HG03342 (cell line): Measurements from ENCODE around the gene TCF4.

Experiments used
- ATAC-seq: cut with Tn5 transposase; IDR thresholded peaks from one replicate; pipeline ENCODE4 v1.9.1; 2021; ENCODE audit warnings: mild to moderate bottlenecking, moderate library complexity; ENCODE audit not compliant: unreplicated experiment

Gene TCF4

DNA sequence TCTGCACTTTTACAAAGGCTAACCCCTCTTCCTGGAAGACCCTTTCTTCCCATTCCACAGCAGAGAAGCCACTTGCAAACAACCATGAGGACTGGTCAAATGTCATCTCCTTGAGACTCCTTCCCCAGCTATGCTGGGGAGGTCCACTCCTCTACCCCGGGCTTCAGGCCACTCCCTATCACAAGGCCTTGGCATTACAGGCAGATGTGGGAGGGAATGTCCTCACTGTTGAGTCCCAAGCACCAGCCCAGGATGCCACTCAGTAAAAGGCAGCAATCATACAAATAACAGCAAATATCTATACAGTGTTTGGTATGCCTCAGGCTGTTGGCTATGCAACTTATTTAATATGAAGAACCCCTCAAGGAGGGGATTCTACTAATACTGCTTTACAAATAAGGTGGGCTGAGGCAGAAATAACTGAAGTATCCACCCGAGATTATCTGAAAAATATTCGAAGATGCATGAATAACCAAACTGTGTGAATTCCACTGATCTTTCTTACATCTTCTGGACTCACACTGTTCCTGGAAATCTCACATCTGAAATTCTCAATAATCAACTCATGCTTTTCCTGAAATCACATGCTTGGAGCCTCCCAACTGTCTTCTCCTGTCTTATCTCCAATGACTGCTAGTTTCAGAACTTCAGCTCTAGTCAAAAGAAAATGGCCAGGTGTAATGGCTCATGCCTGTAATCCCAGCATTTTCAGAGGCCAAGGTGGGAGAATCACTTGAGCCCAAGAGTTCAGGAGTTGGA lies 226.3 kb downstream of the TCF4 start:
- no peak for ATAC-seq

DNA sequence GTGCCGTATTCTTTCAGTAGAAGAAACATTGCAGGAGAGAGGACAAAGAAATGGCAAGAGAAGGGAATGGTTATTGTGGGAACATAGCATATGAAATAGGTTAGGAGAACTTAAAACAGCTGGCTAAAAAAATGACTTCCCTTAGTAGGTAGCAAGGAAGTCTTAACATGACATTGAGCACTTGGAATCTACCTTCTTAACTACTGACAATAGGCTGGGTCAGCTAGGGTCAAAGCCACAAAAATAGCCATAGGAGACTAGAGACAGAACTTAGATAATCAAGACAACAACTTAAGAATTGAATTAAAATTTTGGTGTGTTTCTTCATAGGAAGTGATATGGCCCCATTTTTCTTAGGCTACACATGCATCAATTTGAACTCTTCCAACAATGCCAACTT lies 227.9 kb downstream of the TCF4 start:
- ATAC-seq, result no peak

DNA sequence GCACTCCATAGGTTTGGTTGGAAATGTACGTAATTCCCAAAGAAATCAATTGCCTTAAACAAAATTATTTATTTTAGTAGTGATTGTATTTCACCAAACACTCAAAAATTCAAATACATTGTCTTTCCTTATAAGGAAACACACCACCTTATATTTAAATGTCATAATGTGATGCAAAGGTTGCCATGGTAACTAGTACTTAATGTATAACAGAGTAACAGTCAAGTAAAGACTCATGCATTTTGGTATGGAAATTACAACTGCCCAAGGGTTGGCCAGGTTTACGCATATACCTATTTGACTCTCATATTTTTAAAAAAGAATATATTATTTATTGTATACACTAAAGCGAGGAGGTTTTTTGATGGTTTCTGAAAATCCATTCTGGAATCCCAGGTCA lies 231.2 kb downstream of the TCF4 start:
- ATAC-seq, result no peak

DNA sequence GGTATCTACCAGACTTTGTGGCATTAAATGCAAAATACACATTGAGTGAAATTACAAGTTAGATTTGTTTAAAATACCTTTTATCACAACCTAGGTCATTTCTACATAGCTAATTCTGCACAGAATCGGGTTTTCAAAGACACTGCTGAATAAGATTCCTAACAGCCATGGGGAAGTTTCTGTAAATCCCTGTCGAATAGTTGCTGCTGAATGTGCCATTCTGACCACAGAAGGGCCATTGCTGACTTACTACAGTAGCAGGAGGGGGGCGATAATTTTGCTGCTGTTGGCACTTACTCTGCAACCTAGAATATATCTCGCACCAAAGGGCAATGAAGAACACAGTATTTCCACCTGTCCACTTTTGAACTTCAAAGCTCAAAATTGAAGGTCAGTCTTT lies 232.8 kb downstream of the TCF4 start:
- no peak for ATAC-seq

DNA sequence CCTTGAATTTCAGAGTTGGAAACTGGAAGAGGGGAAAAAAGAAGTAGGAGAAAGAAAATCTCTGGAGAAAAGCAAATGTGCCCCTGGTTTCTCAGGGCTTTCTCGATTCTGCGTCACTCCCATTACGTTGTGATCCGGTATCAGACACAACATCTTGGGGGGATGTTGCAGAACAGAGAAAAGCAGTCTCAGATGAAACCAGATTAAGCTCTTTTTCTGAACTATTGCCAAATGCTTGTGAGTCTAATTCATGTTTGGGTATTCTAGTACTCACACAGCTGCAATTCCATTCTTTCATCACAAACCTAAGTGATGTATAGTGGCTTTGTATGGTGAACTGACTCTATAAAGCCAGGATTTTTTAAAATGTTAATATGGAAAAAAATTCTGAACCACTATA lies 233.2 kb downstream of the TCF4 start:
- no peak for ATAC-seq

DNA sequence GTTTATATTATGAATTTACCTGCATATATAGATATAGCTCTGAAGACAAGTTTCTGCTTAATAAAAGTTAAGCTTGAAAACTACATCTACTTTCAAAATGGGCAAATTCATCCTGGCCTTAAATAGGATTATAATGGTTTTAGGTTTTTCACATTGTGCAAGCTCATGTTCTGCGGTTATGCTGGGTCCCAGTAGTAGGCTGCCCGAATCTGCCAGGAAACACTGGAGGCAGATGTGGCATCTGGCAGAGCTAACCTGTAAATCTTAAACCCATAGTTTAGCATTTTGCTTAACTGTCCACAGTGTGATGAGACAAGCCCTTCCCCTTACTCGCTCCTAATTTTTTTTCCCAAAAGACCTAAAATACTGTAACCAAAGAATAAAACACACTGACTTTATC lies 234.2 kb downstream of the TCF4 start:
- ATAC-seq, result no peak

DNA sequence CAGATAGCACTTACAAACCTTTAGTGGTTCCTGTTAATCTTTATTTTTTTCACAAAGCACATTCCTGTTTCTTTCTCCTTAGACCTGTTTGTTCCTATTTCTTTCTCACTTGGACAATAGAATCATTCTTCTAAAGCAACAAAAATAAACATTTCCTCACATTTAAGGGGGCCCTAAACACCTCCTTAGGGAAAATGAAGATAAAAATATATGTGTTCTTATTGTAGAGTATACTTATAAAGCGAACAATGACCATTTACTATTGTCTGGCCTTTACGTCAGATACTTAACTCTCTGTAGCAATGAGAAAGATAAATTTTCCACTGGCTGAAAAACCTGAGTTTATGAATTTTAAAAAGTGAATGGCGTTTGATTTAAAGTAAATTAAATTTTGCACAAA lies 234.6 kb downstream of the TCF4 start:
- ATAC-seq, result no peak

DNA sequence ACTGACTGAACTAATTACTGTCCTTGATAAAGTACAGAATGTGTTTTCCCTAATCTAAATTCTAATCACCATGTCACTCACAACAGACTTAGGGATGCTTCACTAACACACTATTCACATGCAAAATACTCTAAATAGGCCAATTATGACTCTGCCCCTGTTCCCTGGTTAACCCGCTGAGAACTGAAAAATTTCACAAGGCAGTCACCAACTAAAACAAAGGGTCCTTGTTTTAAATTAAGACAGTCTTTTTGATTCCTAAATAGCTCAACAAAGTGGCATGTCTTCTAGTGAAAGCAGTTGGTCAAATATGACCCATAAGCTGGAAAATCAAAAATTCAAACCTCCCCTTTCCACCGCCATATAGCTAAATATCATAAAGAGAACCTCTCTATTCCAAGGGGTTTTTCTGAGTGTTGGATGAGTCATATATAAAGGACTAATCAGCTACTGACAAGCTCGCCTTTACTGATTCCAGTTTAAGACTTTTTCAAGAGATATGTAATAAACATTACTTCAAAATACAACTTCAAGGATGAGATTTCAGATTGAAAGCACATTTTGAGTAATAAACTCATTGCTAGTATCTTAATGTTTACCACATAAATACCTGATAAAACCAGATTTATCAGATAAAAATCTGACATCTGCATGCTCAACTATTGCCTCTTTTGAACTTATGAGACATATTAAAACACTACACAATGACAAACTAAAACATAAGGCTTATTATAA lies 235.8 kb downstream of the TCF4 start:
- peak; percentile 57 for ATAC-seq

DNA sequence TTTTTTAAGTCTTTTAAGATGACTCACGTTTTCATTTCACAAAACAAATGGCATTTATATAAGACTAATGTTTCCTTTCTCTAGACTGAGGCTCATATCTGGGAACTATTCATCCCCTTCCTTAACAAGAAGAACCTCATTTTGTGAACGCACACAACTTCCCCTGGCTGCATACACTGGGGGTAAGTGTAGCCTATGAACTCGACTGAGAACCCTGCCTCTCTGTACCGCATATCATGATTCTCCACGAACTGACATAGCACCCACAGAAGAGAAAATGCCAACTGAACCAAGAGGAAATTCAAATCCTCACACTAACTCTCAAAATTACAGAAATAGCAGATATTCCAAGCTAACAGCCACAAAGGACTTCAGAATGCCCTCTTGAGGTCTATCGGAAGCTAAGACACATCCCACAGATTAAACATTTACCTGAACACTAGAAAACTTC lies 236.7 kb downstream of the TCF4 start:
- ATAC-seq, result no peak

DNA sequence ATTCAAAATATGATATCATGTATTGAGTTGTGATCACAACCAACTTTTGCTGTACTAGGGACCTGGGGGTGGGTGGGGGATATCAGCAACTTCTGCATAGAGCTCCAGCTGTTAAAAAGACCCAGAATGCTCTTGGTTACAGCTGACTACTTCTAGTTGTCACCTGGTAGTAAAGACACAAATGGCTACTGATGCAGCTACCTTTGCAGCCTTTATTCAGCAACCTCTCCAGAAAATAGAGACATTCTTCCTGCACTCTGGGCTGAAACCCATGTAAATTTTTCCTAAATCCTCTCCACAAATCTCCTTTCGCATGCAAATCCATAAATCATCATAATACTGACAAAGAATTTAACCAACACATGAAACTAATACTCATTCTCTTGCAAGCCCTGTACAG lies 238.3 kb downstream of the TCF4 start:
- no peak for ATAC-seq

DNA sequence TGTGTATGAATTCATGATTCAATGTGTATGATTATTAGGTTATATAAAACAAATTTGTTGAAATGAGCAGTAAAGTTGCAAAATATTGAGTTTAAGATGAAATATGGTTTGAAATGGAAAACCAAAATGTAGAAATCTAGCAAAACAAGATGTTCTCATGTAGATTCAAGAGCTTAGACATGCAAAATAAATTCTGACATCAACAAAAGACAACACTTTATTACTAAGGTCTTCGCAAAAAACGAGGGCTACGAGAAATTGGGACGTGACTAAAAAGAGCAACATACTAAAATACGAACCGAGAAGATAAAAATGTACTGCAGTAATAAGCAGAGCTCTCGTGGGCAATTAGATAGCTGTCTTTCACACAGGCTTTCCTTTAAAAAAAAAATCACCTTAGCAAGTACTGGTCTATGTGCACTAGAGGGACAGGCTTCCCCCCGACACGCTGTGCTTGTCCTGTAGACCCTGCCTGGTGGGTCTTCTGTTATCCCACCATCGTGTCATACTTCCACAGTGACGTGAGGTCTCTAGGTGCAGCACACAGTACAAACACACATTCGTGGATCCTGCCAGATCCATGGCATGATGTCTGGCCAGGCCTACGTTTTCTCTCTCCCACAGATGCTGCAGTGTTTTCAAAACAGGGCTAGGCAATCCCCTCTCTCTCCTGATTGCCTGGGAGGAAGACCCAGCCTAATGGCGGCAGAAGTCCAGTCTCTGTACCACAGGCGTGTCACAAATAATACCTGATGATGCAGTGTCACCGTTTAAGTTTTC lies 240.8 kb downstream of the TCF4 start:
- ATAC-seq, result no peak

DNA sequence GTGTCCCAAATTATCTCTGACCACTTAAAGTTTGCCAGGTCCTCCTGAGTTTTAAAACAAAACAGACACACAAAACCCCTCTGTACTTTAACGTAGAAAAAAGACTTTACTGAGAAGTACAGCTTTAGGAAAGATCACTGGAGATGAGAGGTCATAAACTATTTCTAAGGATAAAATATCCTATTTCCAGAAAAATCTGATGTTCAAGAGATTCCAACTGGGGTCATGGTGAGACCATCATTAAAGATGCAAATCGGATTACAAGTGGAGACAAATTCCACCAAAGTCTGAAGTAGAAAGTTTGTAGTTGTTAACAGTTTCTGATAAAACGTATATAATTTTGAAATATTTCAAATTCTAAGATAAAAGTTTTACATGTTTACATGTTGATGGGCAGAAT lies 241.6 kb downstream of the TCF4 start:
- ATAC-seq, result no peak

DNA sequence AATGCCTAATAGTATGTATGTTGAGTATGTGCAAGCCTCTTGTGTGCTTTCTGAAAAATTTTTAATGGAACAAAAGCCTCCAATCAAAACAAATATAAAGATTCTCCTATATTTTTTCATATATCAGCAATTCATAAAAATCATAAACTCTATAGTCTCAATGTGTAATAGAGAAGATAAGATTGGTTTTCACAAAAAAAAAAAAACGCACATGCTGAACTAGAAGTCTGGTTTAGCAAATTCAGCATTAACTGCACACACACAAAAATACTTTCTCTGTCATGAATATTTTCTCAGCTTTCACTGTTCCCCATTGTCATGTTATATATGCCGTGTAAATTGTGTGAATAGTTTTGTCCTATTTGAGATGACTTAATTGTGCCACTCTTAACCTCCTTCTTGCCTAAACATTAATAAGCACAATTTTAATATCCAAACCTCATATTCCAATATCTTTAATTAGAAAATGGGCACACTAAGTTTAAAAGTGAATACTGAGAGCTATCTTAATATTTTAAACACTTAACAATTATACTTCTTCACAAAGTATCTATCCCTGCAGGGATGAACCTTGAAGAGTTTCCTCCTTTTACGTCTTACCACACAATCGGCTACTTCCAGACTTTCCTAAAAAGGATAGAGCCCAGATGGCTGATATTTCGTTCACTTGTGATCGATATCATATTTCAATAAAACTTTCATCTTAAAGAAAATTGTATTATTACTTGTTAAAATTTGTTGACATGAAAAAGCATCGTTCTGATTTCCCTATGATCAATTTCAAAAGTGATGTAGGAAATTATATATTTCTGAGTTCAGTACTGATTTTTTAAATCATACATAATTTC lies 242.7 kb downstream of the TCF4 start:
- ATAC-seq, result no peak

DNA sequence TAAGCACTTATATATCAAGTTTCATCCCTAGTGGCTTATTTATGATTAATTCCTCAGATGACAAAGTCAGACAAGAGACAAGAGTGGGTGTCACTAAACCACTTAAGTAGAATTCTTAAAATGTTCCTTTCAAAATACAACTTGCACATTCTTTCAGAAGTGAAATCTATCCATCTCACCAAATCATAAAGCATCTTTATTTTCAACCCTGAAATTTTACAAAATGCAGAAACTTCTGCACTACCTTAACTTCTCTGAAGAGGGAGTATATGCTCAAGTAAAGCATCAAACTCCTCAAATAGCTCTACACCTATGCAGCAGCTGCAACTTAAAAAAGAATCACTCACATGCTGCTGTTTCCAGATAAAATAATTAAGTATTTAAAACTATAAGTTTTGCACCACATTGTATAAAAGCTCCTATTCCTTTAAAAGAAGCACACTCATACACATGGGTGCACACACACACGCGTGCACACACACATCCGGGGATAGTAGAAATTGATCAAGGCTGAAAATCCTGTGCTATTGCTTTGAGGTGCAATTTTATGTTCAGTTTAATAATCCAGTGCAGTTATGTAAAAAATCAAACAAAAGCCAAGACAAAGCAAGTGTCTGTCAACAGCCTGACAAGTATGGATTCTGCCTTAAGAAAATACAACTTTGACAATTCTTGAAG lies 244.5 kb downstream of the TCF4 start:
- ATAC-seq, result peak; percentile 77

DNA sequence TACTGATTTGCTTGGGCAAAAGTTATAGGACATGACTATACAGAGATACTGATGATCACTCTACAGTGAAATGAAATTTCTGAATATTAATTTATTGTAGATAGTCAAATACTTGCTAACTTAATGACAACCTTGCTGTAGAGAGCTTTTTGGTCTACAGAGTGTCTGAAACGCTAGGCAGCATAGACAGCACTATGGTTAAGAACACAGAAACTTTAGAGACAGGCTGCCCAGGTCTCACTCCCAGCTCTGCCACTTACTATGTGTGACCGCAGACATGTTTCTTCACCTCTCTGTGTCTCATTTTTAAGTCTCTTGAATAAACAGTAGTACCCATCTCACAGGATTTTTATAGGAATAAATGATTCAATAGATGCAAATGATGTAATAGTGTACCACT lies 247.0 kb downstream of the TCF4 start:
- no peak for ATAC-seq

DNA sequence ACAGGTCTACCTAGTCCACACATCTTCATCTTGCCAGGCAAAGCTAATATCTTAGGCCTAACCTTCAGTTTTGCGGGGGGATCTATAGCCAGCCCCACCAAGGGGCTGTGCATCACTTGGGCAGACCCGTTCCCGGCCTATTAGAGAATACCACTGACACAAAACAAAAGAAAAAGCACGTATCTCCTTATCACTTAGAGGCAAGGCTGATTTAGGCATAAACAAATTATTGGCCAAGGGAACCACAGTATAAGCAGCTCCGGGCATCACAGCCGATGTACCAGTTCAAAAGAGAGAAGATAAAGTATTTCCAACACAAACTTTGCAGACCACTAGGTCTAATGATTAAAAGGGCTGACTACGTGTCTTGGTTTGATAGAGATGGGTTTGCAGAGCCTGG lies 248.0 kb downstream of the TCF4 start:
- no peak for ATAC-seq

DNA sequence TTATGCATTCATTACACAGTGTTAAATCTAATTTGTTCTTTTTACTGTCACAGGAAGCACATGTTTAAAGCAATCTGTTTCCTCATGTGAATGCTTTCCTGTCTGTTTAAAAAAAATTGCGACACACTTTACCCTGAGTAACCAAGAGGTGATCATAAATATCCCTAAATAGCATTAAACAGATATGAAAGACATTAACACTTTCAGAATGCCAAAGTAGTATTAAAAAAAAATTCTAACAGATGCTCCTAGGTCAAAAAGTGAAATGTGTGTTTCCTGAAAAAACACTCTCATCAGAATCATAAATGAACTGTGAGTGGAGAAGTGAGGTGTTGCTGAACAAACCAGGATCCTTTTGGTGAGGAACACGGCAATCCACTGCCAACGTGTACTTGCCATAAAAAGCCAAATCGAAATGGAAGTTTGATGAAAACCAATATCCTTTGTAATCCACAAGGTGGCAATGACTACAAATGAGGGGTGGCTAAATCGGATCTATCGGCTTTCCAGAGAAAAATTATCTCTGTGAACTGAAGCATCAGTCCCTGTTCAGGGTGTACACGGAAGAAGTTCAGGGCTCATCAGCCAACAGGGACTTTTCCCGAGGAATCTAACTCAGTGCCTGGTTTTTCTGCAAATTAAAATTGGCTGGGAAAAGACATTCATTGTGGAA lies 248.9 kb downstream of the TCF4 start:
- no peak for ATAC-seq

DNA sequence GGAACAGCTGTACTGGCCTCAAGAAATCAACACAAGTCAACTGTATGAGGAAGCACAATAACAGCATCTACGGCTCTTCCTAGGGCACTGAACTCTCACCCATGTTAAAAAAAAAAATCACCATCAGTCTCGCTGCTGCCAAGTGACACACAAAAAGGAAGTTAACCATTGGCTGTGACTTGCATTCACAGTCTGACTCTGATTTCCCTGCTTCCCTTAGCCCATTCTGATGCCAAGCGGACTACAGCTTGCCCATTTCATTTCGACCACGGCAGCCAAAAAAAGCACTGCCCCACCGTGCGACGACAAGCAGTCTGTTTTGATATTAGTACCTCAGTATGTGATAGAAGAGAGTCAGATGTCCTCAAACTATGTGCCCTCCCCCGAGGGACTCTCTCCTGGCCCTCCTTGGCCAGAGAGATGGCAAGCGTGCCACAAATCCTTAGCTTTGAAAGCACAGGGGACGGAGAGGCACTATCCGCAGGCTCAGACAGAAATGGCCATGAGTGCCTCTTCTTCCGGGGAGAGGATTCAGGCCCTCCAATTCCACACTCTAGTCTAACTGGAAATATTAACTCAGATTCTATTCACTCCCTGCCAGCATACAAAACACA lies 250.0 kb downstream of the TCF4 start:
- no peak for ATAC-seq

DNA sequence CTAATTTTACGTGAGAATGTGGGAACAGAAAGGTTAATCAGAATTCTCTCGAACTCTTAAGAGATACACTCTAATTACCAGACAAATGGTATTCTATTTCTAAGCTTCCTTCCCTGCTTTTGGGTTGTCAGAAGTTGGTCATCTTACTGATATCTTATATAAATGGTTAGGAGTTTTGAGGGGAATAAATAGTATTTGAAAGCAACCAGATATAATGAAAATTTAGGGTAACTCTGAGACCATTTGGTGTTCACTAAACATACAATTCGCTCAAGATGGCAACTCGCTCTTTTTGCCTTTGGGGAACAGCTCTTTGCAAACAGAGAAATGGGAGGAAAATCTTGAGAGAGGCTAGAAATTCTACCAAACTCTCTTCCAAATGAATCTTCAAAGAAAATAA lies 250.9 kb downstream of the TCF4 start:
- no peak for ATAC-seq
